Right lobe of liver (tissue), 6 donors: ENCODE data around the gene HIC1. TPM values are rescaled to one million over a fixed set of nuclear protein-coding genes. Genes with fewer than 3 reads are reported as not detected.

Source experiments
- ATAC-seq, 4 donors: fragments of 200-7000 bp; cut with Tn5 transposase; one replicate each; pipeline ENCODE4 v1.9.1; 2020; ENCODE audit warnings: mild to moderate bottlenecking in 4 of 4, moderate library complexity in 4 of 4
- DNase-seq, 3 donors: peaks; one replicate each; pipeline ENCODE4 v3.0.0-alpha.2; 2020
- H3K27ac ChIP-seq, 3 donors: fragments of 200-600 bp; one replicate each; pipeline ENCODE4 v1.8.0; 2022
- H3K27me3 ChIP-seq, 2 donors: fragments of 200-600 bp; one replicate each; pipeline ENCODE4 v1.8.0; 2022
- H3K36me3 ChIP-seq, 4 donors: fragments of 200-600 bp; sonication (generic) in 1 of 4; one replicate each; pipeline versions ENCODE4 v1.5.1 to v1.8.0; 2017 to 2022; ENCODE audit warnings: control low read depth in 1 of 4
- H3K4me1 ChIP-seq, 4 donors: fragments of 200-600 bp; sonication (generic) in 1 of 4; one replicate each; pipeline versions ENCODE4 v1.5.1 to v1.8.0; 2017 to 2022; ENCODE audit warnings: control low read depth in 1 of 4
- H3K4me3 ChIP-seq, 3 donors: fragments of 200-600 bp; one replicate each; pipeline ENCODE4 v1.8.0; 2022
- H3K9me3 ChIP-seq, 4 donors: fragments of 200-600 bp; sonication (generic) in 1 of 4; one replicate each; pipeline versions ENCODE4 v1.5.1 to v1.8.0; 2017 to 2022; ENCODE audit warnings: control low read depth in 1 of 4
- CTCF ChIP-seq, 4 donors: fragments of 200-600 bp in 3 of 4; fragments of 450-650 bp in 1 of 4; IDR thresholded peaks; one replicate each; pipeline versions ENCODE4 v1.5.1 to v1.8.0; 2016 to 2022; ENCODE audit warnings: antibody characterized with exemption in 4 of 4, mild to moderate bottlenecking in 2 of 4
- POLR2A ChIP-seq: fragments of 450-650 bp; IDR thresholded peaks from one replicate; pipeline ENCODE4 v1.6.1; 2017; ENCODE audit warnings: antibody characterized with exemption, mild to moderate bottlenecking
- WGBS: methylation state at CpG from one replicate; pipeline ENCODE4 v1.1.6; 2018; ENCODE audit warnings: low coverage, low lambda C conversion rate; ENCODE audit not compliant: insufficient coverage; ENCODE audit errors: missing lambda C conversion rate; 5-methylcytosine and 5-hydroxymethylcytosine counted together
- intact Hi-C, 2 donors: fragments of 100-400 bp; cut with DNase I; formaldehyde crosslinking; loops; one replicate each; pipeline versions ENCODE4 v1.11.2 to v1.14.1; 2022
- total RNA-seq, 6 experiments: library from RNA; depleted of rRNA in 2 of 6; stranded (reverse); fragments of >200 nt in 2 of 6; fragmentation: NEBNext Ultra II Directional in 3 of 6; extraction: Animal tissue kit (Norgen Biotek cat#: 25700) in 3 of 6; gene quantifications; one replicate each; pipeline versions ENCODE4 v1.1.0 to v1.2.4, GENCODE V29; 2016 to 2023
- donor health status: DM: no; HTN: yes; CAD: no.
- donor health status: DM: no; HTN: no; CAD: no.
- donor health status: DM: no; HTN: no; CAD: no.
- donor health status: DM: no; HTN: yes; CAD: no.
- donor health status: DM: no; HTN: yes; CAD: no.

HIC1 gene
- total RNA-seq, 6 experiments from 2014 or later = 4.7 to 14.8 (median 6.1) TPM

- Histone ChIP-seq H3K9me3 (no peaks in the 10 kb centered on the region), H3K27me3 (no peaks in the 10 kb centered on the region), H3K4me3 (no peak overlapping the region), H3K27ac (peak overlapping the region; percentile 61 to 72 (median 63)), H3K36me3 (no peaks in the 10 kb centered on the region), H3K4me1 (peaks cover 0 to 22% (median 0%) of the 10 kb centered on the region in 4 donors)
- ATAC-seq (peak; percentile 42 to 52 (median 45)), DNase-seq (peak in 1 of 3 donors; percentile 77)
- intact Hi-C loops = no loop called here
- no peak for TF ChIP-seq CTCF (IDR thresholded peaks at IDR 0.05)
- TF ChIP-seq POLR2A = no peak
- 58% methylated on average over 16 of the region's 31 CpGs for WGBS
Observed at GRCh38 chr17:2071455-2072281, 16.8 kb downstream of the HIC1 start.

- Histone ChIP-seq H3K27ac (peak overlapping the region in 1 of 3 donors; percentile 29), H3K27me3 (no peaks in the 10 kb centered on the region), H3K9me3 (no peaks in the 10 kb centered on the region), H3K4me1 (peaks cover 0 to 10% (median 0%) of the 10 kb centered on the region in 4 donors), H3K36me3 (no peaks in the 10 kb centered on the region), H3K4me3 (no peak overlapping the region)
- ATAC-seq (no peak), DNase-seq (no peak)
- intact Hi-C loops = no loop called here
- TF ChIP-seq CTCF (IDR thresholded peaks at IDR 0.05) (no peak), POLR2A (no peak)
- WGBS = no CpG with 5 or more reads among the region's 10 CpGs
Observed at GRCh38 chr17:2074919-2075318, 20.0 kb downstream of the HIC1 start.

DNA sequence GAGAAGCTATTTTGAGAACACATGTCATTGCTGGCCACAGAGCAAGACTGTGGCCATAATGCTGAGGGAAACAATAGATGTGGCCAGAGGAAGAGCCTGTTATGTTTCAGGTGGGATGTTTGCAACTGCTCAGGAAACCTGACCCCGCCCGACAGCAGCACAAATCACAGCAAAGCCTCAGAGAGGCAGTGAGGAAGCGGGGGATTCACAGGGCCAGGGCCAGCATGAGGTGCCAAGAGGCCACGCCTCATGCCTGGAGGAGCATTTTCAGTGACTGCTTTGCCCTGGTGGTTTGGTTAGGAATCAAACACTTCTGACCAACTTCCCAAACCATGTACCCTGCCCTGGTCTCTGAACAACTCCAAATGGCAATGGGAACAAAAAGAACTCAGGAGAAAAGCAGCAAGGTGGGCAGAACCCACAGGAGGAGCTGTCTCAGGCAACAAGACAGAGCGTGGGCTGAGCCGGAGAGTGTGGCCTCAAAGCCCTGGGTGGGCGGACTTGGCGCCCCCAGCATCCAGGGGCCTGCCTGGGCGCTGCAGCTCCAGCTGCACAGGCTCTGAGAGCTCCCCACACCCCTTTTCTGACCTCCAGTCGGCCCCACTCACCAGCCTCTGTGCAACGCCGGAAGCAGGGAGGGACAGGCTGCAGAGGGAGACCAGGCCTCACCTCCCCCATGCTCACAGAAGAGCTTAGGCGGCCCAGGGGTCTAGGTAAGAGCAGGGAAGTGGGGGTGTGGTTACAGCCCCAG, 20.6 kb downstream of the HIC1 start:
- peak overlapping the region in 1 of 3 donors; percentile 29 for H3K27ac ChIP-seq

More for the DNA sequence above, 20.6 kb downstream of the HIC1 start:
- peak in 3 of 4 donors; percentile 24 to 33 (median 26) for ATAC-seq
- Histone ChIP-seq H3K27me3 (no peaks in the 10 kb centered on the region), H3K4me3 (no peak overlapping the region), H3K9me3 (no peaks in the 10 kb centered on the region), H3K4me1 (peaks cover 0 to 5% (median 0%) of the 10 kb centered on the region in 4 donors), H3K36me3 (no peaks in the 10 kb centered on the region)
- WGBS = 60% methylated on average over 2 of the region's 13 CpGs
- DNase-seq = no peak
- intact Hi-C loops = no loop called here
- TF ChIP-seq CTCF (IDR thresholded peaks at IDR 0.05) = no peak
- no peak for TF ChIP-seq POLR2A
